HG02870 (cell line): ENCODE measurements around the gene TCN1.
"Not testable (repeated sequence)": the region's sequence is repeated elsewhere in the genome, so short reads cannot be mapped to it uniquely, and the experiment has no call there.

ENCODE experiments used
- ATAC-seq: cut with Tn5 transposase; IDR thresholded peaks from one replicate; pipeline ENCODE4 v1.9.1; 2021; ENCODE audit warnings: mild to moderate bottlenecking, moderate library complexity; ENCODE audit not compliant: unreplicated experiment

The TCN1 gene

DNA sequence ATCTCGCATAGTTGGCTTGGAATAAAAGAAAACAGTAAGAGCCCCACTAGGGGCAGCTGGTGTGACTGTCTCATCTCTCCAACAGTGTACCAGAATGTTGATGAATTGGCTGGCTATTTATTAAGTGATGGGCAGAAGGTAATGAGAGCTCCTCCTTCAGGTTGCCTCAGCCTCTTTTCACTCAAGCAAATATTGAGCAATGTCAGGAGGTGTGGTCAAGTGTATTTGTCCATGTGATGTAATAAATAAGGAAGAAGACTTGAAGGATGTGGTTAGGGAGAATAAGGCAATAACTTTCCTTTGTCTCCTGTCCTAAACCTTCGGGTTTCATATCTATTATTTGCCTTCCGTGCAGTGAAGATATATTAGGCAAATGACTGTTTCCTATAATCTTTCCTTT, at the start of gene TCN1:
TSS of gene TCN1 (minus strand) at position 91 of the 400 bp plus-strand sequence. CDS start at position 74, 17 bp downstream.
- no peak for ATAC-seq

- ATAC-seq: not testable (repeated sequence)
Measured at GRCh38 chr11:59903569-59903968, 37.3 kb upstream of the TCN1 start.

- ATAC-seq: no peak
Measured at GRCh38 chr11:59901306-59901705, 35.0 kb upstream of the TCN1 start.

- no peak for ATAC-seq
Measured at GRCh38 chr11:59900366-59901126, 34.3 kb upstream of the TCN1 start.

GRCh38 chr11:59899532-59899931, 33.2 kb upstream of the TCN1 start:
- no peak for ATAC-seq

- no peak for ATAC-seq
Measured at GRCh38 chr11:59898650-59899049, 32.4 kb upstream of the TCN1 start.

- ATAC-seq: no peak
Measured at GRCh38 chr11:59898046-59898445, 31.8 kb upstream of the TCN1 start.

GRCh38 chr11:59894616-59895015, 28.3 kb upstream of the TCN1 start:
- ATAC-seq: no peak

- ATAC-seq: no peak
Measured at GRCh38 chr11:59891781-59892181, 25.5 kb upstream of the TCN1 start.

GRCh38 chr11:59887156-59887555, 20.9 kb upstream of the TCN1 start:
- not testable (repeated sequence) for ATAC-seq

- ATAC-seq: no peak
Measured at GRCh38 chr11:59883597-59883996, 17.3 kb upstream of the TCN1 start.

DNA sequence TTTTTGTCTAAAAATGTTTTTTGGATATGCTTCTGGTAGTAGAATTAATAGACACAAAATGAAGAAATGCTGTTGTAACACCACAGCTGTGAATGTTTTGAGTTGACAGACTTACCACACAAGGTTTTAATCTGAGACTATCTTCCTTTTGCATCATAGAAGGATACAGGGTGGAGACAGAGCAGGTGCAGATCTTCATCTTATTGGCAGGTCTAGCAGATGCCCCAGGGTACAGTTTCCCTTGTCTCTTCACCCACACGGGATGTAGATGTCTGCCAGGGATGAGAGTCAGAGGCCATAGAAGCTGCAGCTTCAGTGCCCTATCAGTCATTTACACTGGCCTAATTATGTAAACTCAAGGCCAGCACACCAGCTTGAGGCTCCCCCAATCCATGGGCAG, 13.3 kb upstream of the TCN1 start:
- no peak for ATAC-seq

- ATAC-seq: no peak
Measured at GRCh38 chr11:59878575-59878974, 12.3 kb upstream of the TCN1 start, which contains the start of gene OOSP3. Gene OOSP3, plus strand, starts transcription at chr11:59878782. Its CDS starts 27 bp downstream, at chr11:59878809.

DNA sequence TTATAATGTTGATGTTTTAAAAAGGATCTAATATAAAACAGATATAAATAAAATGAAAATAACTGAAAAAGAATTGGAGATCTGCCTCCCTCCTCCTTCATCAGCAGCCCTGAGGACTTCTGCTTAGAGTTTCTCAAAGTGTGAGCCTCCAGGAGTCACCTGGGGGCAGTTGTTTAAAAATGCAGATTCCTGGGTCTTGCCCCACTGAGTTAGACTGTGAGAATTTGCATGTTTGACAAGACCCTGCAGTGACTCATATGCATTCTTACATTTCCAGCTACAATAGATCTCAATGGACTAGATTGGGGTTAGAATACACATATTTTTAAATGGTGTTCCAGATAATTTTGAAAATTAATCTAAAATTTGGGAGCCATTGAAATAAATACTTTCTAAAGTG, 11.5 kb upstream of the TCN1 start:
- ATAC-seq: no peak

- no peak for ATAC-seq
Measured at GRCh38 chr11:59877325-59877724, 11.0 kb upstream of the TCN1 start.

DNA sequence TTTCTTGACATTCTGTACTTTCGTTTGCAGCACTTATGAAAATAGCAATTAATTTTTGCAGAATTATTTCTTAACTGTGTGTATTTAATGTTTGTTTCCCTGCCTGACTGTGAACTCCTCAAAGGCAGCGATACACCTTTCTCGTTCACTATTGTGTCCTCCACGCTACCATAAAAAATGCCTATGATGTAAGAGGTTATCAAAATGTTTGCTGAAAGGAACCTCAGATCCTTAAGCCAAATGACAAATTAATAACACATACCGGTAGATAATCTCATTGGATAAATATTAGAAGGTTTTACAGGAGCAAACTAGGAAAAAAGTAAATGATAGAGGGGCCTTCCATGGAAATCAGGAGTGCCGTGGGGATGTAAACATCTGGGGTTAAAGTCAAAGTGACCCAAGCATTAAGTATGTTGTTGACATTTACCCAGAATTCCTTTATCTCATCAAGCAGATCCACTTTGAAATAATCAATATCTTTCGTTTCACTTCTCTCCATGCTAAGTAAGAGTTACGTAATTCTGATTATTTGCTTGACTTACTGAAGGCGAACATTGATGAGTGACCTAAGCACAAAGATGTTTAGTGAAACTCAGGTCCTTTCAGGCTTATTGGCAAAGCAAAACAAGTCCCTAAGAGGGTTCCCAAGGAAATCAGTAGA, 9.7 kb upstream of the TCN1 start:
- no peak for ATAC-seq

DNA sequence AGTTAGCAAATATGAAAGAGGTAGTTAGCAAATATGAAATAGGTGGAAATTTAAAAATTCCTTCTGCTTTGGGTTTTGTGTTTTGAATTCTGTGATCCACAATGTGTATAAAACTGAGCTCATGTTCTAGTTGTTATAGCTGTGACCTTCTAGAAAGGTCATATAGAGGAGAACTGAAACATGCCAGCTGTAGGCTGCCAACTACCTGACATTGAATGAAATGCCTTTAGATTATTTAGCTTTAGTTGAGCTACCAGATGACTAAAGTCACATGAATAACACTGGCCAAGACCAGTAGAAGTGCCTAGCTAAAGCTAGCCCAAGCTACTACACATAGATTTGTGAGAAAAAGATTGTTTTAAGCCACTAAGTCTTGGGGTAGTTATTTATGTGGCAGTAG, 5.8 kb upstream of the TCN1 start:
- ATAC-seq: no peak

DNA sequence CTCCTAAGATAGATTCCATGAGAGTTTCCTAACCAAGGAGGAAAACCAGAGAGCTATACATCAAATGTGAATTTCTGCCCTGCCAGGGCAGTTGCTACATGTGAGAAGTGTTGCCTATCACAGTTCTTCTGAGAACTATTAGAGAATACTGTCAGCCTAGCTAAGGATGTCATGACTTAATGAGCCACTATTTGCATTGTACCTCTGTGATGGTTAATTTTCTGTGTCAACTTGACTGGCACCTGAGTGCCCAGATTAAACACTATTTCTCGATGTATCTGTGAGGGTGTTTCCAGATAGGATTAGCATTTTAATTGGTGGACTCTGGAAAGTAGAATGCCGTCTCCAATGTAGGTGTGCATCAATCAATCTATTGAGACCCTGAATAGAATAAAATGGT, 1.7 kb upstream of the TCN1 start:
- no peak for ATAC-seq

- ATAC-seq: no peak
Measured at GRCh38 chr11:59866836-59867235, 549 bp upstream of the TCN1 start.

GRCh38 chr11:59865031-59865430, 1.3 kb downstream of the TCN1 start:
- no peak for ATAC-seq

DNA sequence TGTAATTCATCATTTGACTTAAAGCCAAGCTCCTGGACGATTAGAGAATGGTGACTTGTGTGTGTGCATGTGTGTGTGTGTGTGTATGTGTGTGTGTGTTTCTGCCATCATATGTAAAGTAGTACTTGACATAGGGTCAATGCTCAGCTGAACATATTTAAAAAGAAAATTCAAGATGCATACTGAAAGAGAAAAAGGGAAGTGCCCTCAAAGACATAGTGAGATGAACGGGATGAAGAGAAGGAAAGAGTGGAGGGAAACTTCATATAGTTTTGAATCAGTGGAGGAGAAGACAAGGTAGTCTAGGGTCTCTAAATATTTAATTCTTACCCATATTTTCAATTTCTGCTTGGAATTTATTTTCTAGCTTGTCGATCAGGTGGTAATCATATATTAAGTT, 4.0 kb downstream of the TCN1 start:
- ATAC-seq: no peak

- ATAC-seq: no peak
Measured at GRCh38 chr11:59859673-59860072, 6.6 kb downstream of the TCN1 start.
